ENCODE results near the gene B4GALT2.

- TF ChIP-seq RBBP5 (IDR thresholded peaks at IDR 0.05; ENCODE audit: borderline replicate concordance, insufficient read depth, low read length, poor library complexity, severe bottlenecking) (no peak), STAT6 (CRISPR knock-in tag; IDR thresholded peaks at IDR 0.05) (no peak), TFAM (CRISPR knock-in tag; conservative IDR thresholded peaks at IDR 0.05) (no peak), MAFG (tag; conservative IDR thresholded peaks at IDR 0.05) (no peak), HNRNPK (IDR thresholded peaks at IDR 0.05; ENCODE audit: low read depth, low read length, poor library complexity, severe bottlenecking) (no peak), COPS2 (conservative IDR thresholded peaks at IDR 0.05) (no peak)
- TF ChIP-seq, protein P1, sequence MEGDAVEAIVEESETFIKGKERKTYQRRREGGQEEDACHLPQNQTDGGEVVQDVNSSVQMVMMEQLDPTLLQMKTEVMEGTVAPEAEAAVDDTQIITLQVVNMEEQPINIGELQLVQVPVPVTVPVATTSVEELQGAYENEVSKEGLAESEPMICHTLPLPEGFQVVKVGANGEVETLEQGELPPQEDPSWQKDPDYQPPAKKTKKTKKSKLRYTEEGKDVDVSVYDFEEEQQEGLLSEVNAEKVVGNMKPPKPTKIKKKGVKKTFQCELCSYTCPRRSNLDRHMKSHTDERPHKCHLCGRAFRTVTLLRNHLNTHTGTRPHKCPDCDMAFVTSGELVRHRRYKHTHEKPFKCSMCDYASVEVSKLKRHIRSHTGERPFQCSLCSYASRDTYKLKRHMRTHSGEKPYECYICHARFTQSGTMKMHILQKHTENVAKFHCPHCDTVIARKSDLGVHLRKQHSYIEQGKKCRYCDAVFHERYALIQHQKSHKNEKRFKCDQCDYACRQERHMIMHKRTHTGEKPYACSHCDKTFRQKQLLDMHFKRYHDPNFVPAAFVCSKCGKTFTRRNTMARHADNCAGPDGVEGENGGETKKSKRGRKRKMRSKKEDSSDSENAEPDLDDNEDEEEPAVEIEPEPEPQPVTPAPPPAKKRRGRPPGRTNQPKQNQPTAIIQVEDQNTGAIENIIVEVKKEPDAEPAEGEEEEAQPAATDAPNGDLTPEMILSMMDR (IDR thresholded peaks at IDR 0.05 in 2 of 3, conservative IDR thresholded peaks at IDR 0.05 in 1 of 3; ENCODE audit: insufficient read depth in 2 of 3, low read depth in 1 of 3, low read length in 3 of 3), result no peak
- TF ChIP-seq, protein P2, sequence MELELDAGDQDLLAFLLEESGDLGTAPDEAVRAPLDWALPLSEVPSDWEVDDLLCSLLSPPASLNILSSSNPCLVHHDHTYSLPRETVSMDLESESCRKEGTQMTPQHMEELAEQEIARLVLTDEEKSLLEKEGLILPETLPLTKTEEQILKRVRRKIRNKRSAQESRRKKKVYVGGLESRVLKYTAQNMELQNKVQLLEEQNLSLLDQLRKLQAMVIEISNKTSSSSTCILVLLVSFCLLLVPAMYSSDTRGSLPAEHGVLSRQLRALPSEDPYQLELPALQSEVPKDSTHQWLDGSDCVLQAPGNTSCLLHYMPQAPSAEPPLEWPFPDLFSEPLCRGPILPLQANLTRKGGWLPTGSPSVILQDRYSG (tag; conservative IDR thresholded peaks at IDR 0.05; ENCODE audit: low read depth), result no peak
These were observed 2.1 kb downstream of the B4GALT2 start for GRCh38 chr1:43981135-43981491.

All from K562 (cell line).